Gastrocnemius medialis (tissue), 4 donors: ENCODE measurements around the gene FYTTD1.

ENCODE experiments used
- CTCF ChIP-seq, 5 experiments: fragments of 450-650 bp in 3 of 5; fragments of 200-600 bp in 2 of 5; sonication (generic) in 2 of 5; IDR thresholded peaks in 4 of 5; conservative IDR thresholded peaks in 1 of 5; 1 replicate in 4 of 5; 2 replicates in 1 of 5; pipeline ENCODE4 v1.5.1; 2016 to 2019; ENCODE audit warnings: antibody characterized with exemption in 5 of 5, mild to moderate bottlenecking in 3 of 5, moderate library complexity in 3 of 5
- POLR2A ChIP-seq, 2 donors: fragments of 450-650 bp; IDR thresholded peaks; one replicate each; pipeline ENCODE4 v1.6.1; 2017; ENCODE audit warnings: antibody characterized with exemption in 2 of 2, mild to moderate bottlenecking in 2 of 2, moderate library complexity in 2 of 2

- TF ChIP-seq CTCF (IDR thresholded peaks at IDR 0.05 in 4 of 5, conservative IDR thresholded peaks at IDR 0.05 in 1 of 5) (no peak), POLR2A (IDR thresholded peaks at IDR 0.05) (no peak)
Measured at GRCh38 chr3:197709135-197709534, 40.5 kb upstream of the FYTTD1 start.
